IMR-90 (cell line): ENCODE data around the gene AXIN1. TPM values are rescaled to one million over a fixed set of nuclear protein-coding genes. Genes with fewer than 3 reads are reported as not detected.

ENCODE experiments used
- ATAC-seq: fragments of 200-7000 bp; cut with Tn5 transposase; 2 replicates; pipeline ENCODE4 v1.9.1; 2020; ENCODE audit warnings: low read depth, mild to moderate bottlenecking, moderate library complexity
- BruUV-seq: library from RNA; stranded (reverse); fragments of 400-500 nt; replicated peaks from 2 replicates; lab custom pipeline; 2021; lab: Mats Ljungman, UMichigan
- CTCF ChIA-PET: fragments of 300-600 bp; formaldehyde crosslinking; extraction: SDS; loops from one replicate; lab custom pipeline; 2021; ENCODE audit warnings: antibody characterized with exemption; lab: Yijun Ruan, JAX
- POLR2A ChIA-PET: fragments of 300-600 bp; sonication (Branson Sonifier 250); formaldehyde crosslinking; loops from one replicate; lab custom pipeline; 2022; ENCODE audit warnings: antibody characterized with exemption; ENCODE audit not compliant: unreplicated experiment; lab: Charles Lee
- DNase-seq: peaks from one replicate; pipeline ENCODE4 v3.0.0; 2013
- H2AFZ ChIP-seq: replicated peaks from 2 replicates; pipeline ENCODE3; 2013; ENCODE audit warnings: low read length, mild to moderate bottlenecking; ENCODE audit not compliant: poor library complexity
- H2AK5ac ChIP-seq: 2 replicates; pipeline ENCODE4 v1.6.1; 2013; ENCODE audit warnings: low read depth, low read length, inconsistent platforms
- H2AK9ac ChIP-seq: replicated peaks from 2 replicates; pipeline ENCODE3; 2013; ENCODE audit warnings: mild to moderate bottlenecking, low read depth, low read length, moderate library complexity; ENCODE audit not compliant: poor library complexity
- H2BK120ac ChIP-seq: 2 replicates; pipeline ENCODE4 v1.6.1; 2013; ENCODE audit warnings: low read depth, low read length, inconsistent platforms
- H2BK15ac ChIP-seq: 3 replicates; pipeline ENCODE4 v1.6.1; 2013; ENCODE audit warnings: low read depth, low read length, inconsistent platforms
- H2BK20ac ChIP-seq: 2 replicates; pipeline ENCODE4 v1.6.1; 2013; ENCODE audit warnings: low read depth, mild to moderate bottlenecking, inconsistent platforms, low read length, moderate library complexity
- H2BK5ac ChIP-seq: 2 replicates; pipeline ENCODE4 v1.6.1; 2013; ENCODE audit warnings: mild to moderate bottlenecking, low read depth, low read length, inconsistent platforms; ENCODE audit not compliant: poor library complexity, severe bottlenecking
- H3K14ac ChIP-seq: replicated peaks from 2 replicates; pipeline ENCODE4 v1.6.1; 2013; ENCODE audit warnings: low read depth, low read length, inconsistent platforms
- H3K18ac ChIP-seq: 2 replicates; pipeline ENCODE4 v1.6.1; 2013; ENCODE audit warnings: low read depth, low read length, control low read depth
- H3K23ac ChIP-seq: 2 replicates; pipeline ENCODE4 v1.6.1; 2013; ENCODE audit warnings: low read depth, low read length, inconsistent platforms
- H3K27ac ChIP-seq: 2 replicates; pipeline ENCODE4 v1.5.1; 2013; ENCODE audit warnings: mild to moderate bottlenecking, control low read depth, low read length; ENCODE audit not compliant: insufficient read depth
- H3K27me3 ChIP-seq: 2 replicates; pipeline ENCODE4 v1.6.1; 2013; ENCODE audit warnings: low read length; ENCODE audit not compliant: control insufficient read depth, insufficient read depth
- H3K36me3 ChIP-seq: 2 replicates; pipeline ENCODE4 v1.6.1; 2013; ENCODE audit warnings: low read length, mixed read lengths; ENCODE audit not compliant: control insufficient read depth, insufficient read depth
- H3K4ac ChIP-seq: 2 replicates; pipeline ENCODE4 v1.6.1; 2013; ENCODE audit warnings: low read depth, low read length, inconsistent platforms
- H3K4me1 ChIP-seq: 2 replicates; pipeline ENCODE4 v1.6.1; 2013; ENCODE audit warnings: low read length, mixed read lengths; ENCODE audit not compliant: control insufficient read depth, insufficient read depth
- H3K4me2 ChIP-seq: 2 replicates; pipeline ENCODE4 v1.6.1; 2013; ENCODE audit warnings: low read depth, mild to moderate bottlenecking, control low read depth, low read length, moderate library complexity
- H3K4me3 ChIP-seq: 2 replicates; pipeline ENCODE4 v1.5.1; 2013; ENCODE audit warnings: low read depth, mild to moderate bottlenecking, control low read depth, low read length, moderate library complexity; ENCODE audit not compliant: insufficient read depth
- H3K56ac ChIP-seq: 2 replicates; pipeline ENCODE4 v1.6.1; 2013; ENCODE audit warnings: low read length, inconsistent platforms; ENCODE audit not compliant: insufficient read depth; ENCODE audit errors: extremely low read depth
- H3K79me1 ChIP-seq, 2 experiments: 2 replicates each; pipeline ENCODE4 v1.6.1; 2013; ENCODE audit warnings: low read length in 2 of 2, inconsistent platforms in 1 of 2, low read depth in 1 of 2
- H3K9ac ChIP-seq: 2 replicates; pipeline ENCODE4 v1.6.1; 2013; ENCODE audit warnings: low read depth, low read length, control low read depth
- H3K9me1 ChIP-seq: 2 replicates; pipeline ENCODE4 v1.6.1; 2013; ENCODE audit warnings: low read length, inconsistent platforms; ENCODE audit not compliant: insufficient read depth
- H3K9me3 ChIP-seq: 2 replicates; pipeline ENCODE4 v1.6.1; 2013; ENCODE audit warnings: low read length; ENCODE audit not compliant: control insufficient read depth, insufficient read depth
- H4K20me1 ChIP-seq: 2 replicates; pipeline ENCODE4 v1.6.1; 2013; ENCODE audit warnings: low read length, inconsistent platforms; ENCODE audit not compliant: insufficient read depth
- H4K5ac ChIP-seq: 2 replicates; pipeline ENCODE4 v1.6.1; 2013; ENCODE audit warnings: mild to moderate bottlenecking, low read depth, low read length, control low read depth
- H4K8ac ChIP-seq, 2 experiments: 2 replicates each; pipeline ENCODE4 v1.6.1; 2013; ENCODE audit warnings: low read depth in 2 of 2, low read length in 2 of 2, control low read depth in 1 of 2, inconsistent platforms in 1 of 2
- H4K91ac ChIP-seq: 2 replicates; pipeline ENCODE4 v1.6.1; 2013; ENCODE audit warnings: low read depth, low read length, inconsistent platforms; ENCODE audit not compliant: insufficient read depth
- MAFK ChIP-seq: IDR thresholded peaks from 2 replicates; pipeline ENCODE4 v1.6.1; 2012; ENCODE audit warnings: low read depth, low read length, improper control_type of control experiment
- MAZ ChIP-seq: IDR thresholded peaks from 2 replicates; pipeline ENCODE4 v1.6.1; 2012; ENCODE audit warnings: low read depth, mild to moderate bottlenecking, low read length, improper control_type of control experiment, moderate library complexity, borderline replicate concordance
- RFX5 ChIP-seq: IDR thresholded peaks from 2 replicates; pipeline ENCODE4 v1.8.0; 2012; ENCODE audit warnings: low read depth, mild to moderate bottlenecking, low read length, moderate library complexity
- WGBS, 2 experiments: methylation state at CpG; one replicate each; pipeline versions ENCODE4 v1.1.5 to v1.1.7; 2013; ENCODE audit warnings: missing lambda C conversion rate in 2 of 2; ENCODE audit not compliant: insufficient read length in 1 of 2; ENCODE audit errors: extremely low coverage in 2 of 2; 5-methylcytosine and 5-hydroxymethylcytosine counted together
- dilution Hi-C: fragments of 300-500 bp; cut with HindIII; formaldehyde crosslinking; loops from one replicate; pipeline ENCODE4 v1.14.3; 2018; ENCODE audit warnings: low sequenced_read_pairs; ENCODE audit not compliant: unreplicated experiment
- in situ Hi-C: fragments of 300-500 bp; cut with MboI; formaldehyde crosslinking; loops from 3 replicates; pipeline ENCODE4 v1.14.3; 2019; ENCODE audit warnings: low sequenced_read_pairs, inconsistent platforms, mixed read lengths
- intact Hi-C: fragments of 100-400 bp; cut with micrococcal nuclease; formaldehyde crosslinking; loops from 2 replicates; pipeline ENCODE4 v1.10.0; 2022
- polyA plus RNA-seq, 3 experiments: library from polyadenylated mRNA; depleted of rRNA; stranded (reverse); fragments of >200 nt; gene quantifications; 2 replicates each; pipeline ENCODE4 v1.2.3, GENCODE V29; 2012; ENCODE audit warnings: low replicate concordance in 1 of 3
- total RNA-seq: library from RNA; depleted of rRNA; stranded (reverse); fragments of >200 nt; gene quantifications from 2 replicates; pipeline ENCODE4 v1.2.3, GENCODE V29; 2012

AXIN1 gene
- total and polyA plus RNA-seq, 2 of the 4 experiments (the other 2 are of a cell fraction) = 10.9 to 14.2 TPM

DNA sequence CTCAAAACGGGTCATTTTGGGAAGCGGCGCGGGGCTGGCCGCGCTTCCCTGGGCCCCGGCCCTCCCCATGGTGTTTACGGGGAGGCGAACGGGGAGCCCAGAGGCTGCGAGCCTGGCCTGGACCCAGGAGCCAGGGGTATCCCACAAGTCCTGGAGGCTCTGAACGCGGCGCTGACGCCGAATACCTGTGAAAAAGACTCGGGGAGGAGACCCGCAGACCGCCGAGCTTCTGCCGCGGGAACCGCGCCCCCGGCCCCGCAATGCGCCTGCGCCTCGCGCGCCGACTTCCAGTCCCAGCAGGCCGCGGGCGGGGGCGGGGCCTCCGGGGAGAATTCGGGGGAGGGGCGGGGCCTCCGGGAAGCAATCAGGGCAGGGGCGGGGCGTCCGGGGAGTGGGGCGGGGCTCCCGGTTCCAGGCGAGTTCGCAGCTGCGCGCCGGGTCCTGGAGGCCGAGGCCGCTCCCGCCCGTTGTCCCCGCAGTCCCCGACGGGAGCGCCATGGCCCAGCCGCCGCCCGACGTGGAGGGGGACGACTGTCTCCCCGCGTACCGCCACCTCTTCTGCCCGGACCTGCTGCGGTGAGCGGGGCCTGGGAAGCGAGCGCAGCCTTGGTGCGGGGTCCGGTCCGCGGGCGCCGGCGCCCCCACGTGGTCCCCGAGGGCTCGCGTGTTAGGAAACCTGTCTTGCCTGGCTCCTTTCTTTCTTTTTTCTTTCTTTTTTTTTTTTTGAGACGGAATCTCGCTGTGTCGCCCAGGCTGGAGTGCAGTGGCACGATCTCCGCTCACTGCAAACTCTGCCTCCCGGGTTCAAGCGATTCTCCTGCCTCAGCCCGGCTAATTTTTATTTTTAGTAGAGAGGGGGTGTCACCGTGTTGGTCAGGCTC is 49.2 kb upstream of the AXIN1 start, which contains the start of gene DECR2 (continued):
- peak; percentile 25; the same call in 1 of the 2 replicates for TF ChIP-seq MAZ

DNA sequence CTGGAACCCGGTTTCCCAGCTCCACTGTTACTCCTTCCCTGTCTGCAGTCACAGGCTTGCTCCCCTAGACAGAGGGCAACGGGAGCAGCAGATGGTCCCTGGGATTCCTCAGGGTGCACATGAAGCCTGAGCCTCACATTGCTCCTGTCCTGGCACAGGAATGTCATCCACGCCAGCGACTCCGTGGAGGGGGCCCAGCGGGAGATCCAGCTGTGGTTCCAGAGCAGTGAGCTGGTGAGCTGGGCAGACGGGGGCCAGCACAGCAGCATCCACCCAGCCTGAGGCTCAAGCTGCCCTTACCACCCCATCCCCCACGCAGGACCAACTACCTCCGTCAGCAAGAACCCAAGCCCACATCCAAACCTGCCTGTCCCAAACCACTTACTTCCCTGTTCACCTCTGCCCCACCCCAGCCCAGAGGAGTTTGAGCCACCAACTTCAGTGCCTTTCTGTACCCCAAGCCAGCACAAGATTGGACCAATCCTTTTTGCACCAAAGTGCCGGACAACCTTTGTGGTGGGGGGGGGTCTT is 47.6 kb upstream of the AXIN1 start:
- TF ChIP-seq MAFK (no peak), MAZ (no peak), RFX5 (no peak)
- TSS peak; percentile 89 for BruUV-seq
- no peak overlapping the region for H3K56ac ChIP-seq

More for the DNA sequence above, 47.6 kb upstream of the AXIN1 start:
- ChIA-PET CTCF (interaction anchor here (0.6 kb wide), 1 partner anchor 13 kb away, joined by 5 read pairs; no protein-coding TSS in a partner anchor), POLR2A (no interaction called here)
- DNase-seq = no peak
- H3K4me3 ChIP-seq = no peak overlapping the region; the same call in 1 of the 2 replicates
- peak overlapping the region; percentile 79; the same call in 1 of the 2 replicates for H3K4me2 ChIP-seq
- WGBS, 2 experiments = 87% methylated on average over 6 of the region's 10 CpGs; no CpG with 5 or more reads in 1 of the 2 experiments
- H2AK9ac ChIP-seq = peak overlapping the region; percentile 38
- no peak overlapping the region for H4K8ac ChIP-seq
- intact Hi-C loops (loop anchor here (5.0 kb wide), 1 partner anchor 127 kb away; the partner anchor contains the start of gene CAPN15), in situ Hi-C loops (no loop called here), dilution Hi-C loops (no loop called here)
- no peak overlapping the region for H3K9ac ChIP-seq
- H3K79me1 ChIP-seq = peaks cover 4 to 43% of the 10 kb centered on the region in 2 experiments
- no peak overlapping the region for H2BK5ac ChIP-seq
- H2BK120ac ChIP-seq = no peak overlapping the region
- peaks cover 19% of the 10 kb centered on the region for H3K36me3 ChIP-seq
- H4K5ac ChIP-seq = no peak overlapping the region
- no peaks in the 10 kb centered on the region for H3K9me3 ChIP-seq
- no peak overlapping the region for H2AK5ac ChIP-seq
- peaks cover 4% of the 10 kb centered on the region for H3K4me1 ChIP-seq
- H2AFZ ChIP-seq = no peak overlapping the region
- H2BK15ac ChIP-seq = no peak overlapping the region
- no peak for ATAC-seq
- H3K27ac ChIP-seq = no peak overlapping the region
- H3K27me3 ChIP-seq = no peaks in the 10 kb centered on the region
- H3K14ac ChIP-seq = no peak overlapping the region
- H3K23ac ChIP-seq = peak overlapping the region; percentile 79
- H4K20me1 ChIP-seq = peaks cover 15% of the 10 kb centered on the region; the same call in 1 of the 2 replicates
- no peak overlapping the region for H2BK20ac ChIP-seq
- peak overlapping the region; percentile 19; the same call in 1 of the 2 replicates for H3K4ac ChIP-seq
- H3K9me1 ChIP-seq = 0 out of 2 replicates have a peak, but pooled peaks cover 7% of the 10 kb centered on the region
- no peak overlapping the region; the same call in 1 of the 2 replicates for H4K91ac ChIP-seq
- no peak overlapping the region for H3K18ac ChIP-seq
